GM23248 (cell line): ENCODE data around the gene GPR3. TPM values are rescaled to one million over a fixed set of nuclear protein-coding genes. Genes with fewer than 3 reads are reported as not detected.

Source experiments
- DNase-seq: peaks from one replicate; pipeline ENCODE4 v3.0.0-alpha.2; 2015
- H2AFZ ChIP-seq: fragments of 200-600 bp; sonication (generic); 2 replicates; pipeline ENCODE4 v1.6.1; 2016; ENCODE audit warnings: antibody characterized with exemption
- H3F3A ChIP-seq: fragments of 200-600 bp; sonication (generic); 2 replicates; pipeline ENCODE4 v1.6.1; 2016; ENCODE audit warnings: mild to moderate bottlenecking, antibody characterized with exemption, mixed run types; ENCODE audit not compliant: insufficient read depth
- H3K27ac ChIP-seq: fragments of 200-600 bp; sonication (generic); 2 replicates; pipeline ENCODE4 v1.5.1; 2016; ENCODE audit warnings: mild to moderate bottlenecking
- H3K27me3 ChIP-seq: fragments of 200-600 bp; sonication (generic); replicated peaks from 2 replicates; pipeline ENCODE4 v1.6.1; 2016; ENCODE audit warnings: mild to moderate bottlenecking; ENCODE audit not compliant: insufficient read depth
- H3K36me3 ChIP-seq: fragments of 200-600 bp; sonication (generic); 2 replicates; pipeline ENCODE4 v1.6.1; 2016; ENCODE audit warnings: low read depth, mild to moderate bottlenecking
- H3K4me1 ChIP-seq: fragments of 200-600 bp; sonication (generic); 2 replicates; pipeline ENCODE4 v1.6.1; 2016; ENCODE audit warnings: mild to moderate bottlenecking; ENCODE audit not compliant: insufficient read depth
- H3K4me2 ChIP-seq: fragments of 200-600 bp; sonication (generic); one replicate; pipeline ENCODE4 v1.6.1; 2016; ENCODE audit warnings: mild to moderate bottlenecking; ENCODE audit not compliant: unreplicated experiment
- H3K4me3 ChIP-seq: fragments of 200-600 bp; sonication (generic); 2 replicates; pipeline ENCODE4 v1.5.1; 2016; ENCODE audit warnings: mild to moderate bottlenecking
- H3K79me2 ChIP-seq: fragments of 200-600 bp; sonication (generic); 2 replicates; pipeline ENCODE4 v1.6.1; 2016; ENCODE audit warnings: mild to moderate bottlenecking; ENCODE audit not compliant: insufficient read depth
- H3K9ac ChIP-seq: fragments of 200-600 bp; sonication (generic); 2 replicates; pipeline ENCODE4 v1.6.1; 2016; ENCODE audit warnings: mild to moderate bottlenecking
- H3K9me2 ChIP-seq: fragments of 200-600 bp; sonication (generic); 2 replicates; pipeline ENCODE4 v1.6.1; 2016; ENCODE audit warnings: mixed run types, mild to moderate bottlenecking, moderate library complexity; ENCODE audit not compliant: insufficient read depth
- H3K9me3 ChIP-seq: fragments of 200-600 bp; sonication (generic); one replicate; pipeline ENCODE4 v1.6.1; 2017; ENCODE audit warnings: low read depth
- H4K20me1 ChIP-seq: fragments of 200-600 bp; sonication (generic); 2 replicates; pipeline ENCODE4 v1.6.0; 2016; ENCODE audit not compliant: insufficient read depth
- EZH2 ChIP-seq: fragments of 200-600 bp; sonication (generic); IDR thresholded peaks from 2 replicates; pipeline ENCODE4 v1.6.1; 2018; ENCODE audit warnings: antibody characterized with exemption, mild to moderate bottlenecking; ENCODE audit not compliant: insufficient read depth, poor library complexity, severe bottlenecking
- EZH2phosphoT487 ChIP-seq: fragments of 200-600 bp; sonication (generic); IDR thresholded peaks from 2 replicates; pipeline ENCODE4 v1.6.1; 2018; ENCODE audit warnings: antibody characterized with exemption, moderate library complexity, mild to moderate bottlenecking, low read depth; ENCODE audit not compliant: insufficient read depth
- WGBS, 2 experiments: methylation state at CpG; one replicate each; pipeline ENCODE4 v1.1.6; 2015 to 2017; ENCODE audit warnings: low lambda C conversion rate in 2 of 2, low coverage in 1 of 2; ENCODE audit errors: missing lambda C conversion rate in 2 of 2; 5-methylcytosine and 5-hydroxymethylcytosine counted together
- in situ Hi-C: fragments of 300-500 bp; cut with MboI; formaldehyde crosslinking; loops from 2 replicates; pipeline ENCODE4 v1.15.0; 2020
- polyA plus RNA-seq: library from polyadenylated mRNA; unstranded; fragments of >200 nt; fragmentation: Nextera tagmentation; extraction: Ambion mirVana; gene quantifications from 2 replicates; pipeline ENCODE4 v1.2.1, GENCODE V29; 2016
- total RNA-seq: library from RNA; depleted of rRNA; stranded (reverse); fragments of >200 nt; shearing (Covaris generic); gene quantifications from 2 replicates; pipeline ENCODE4 v1.2.3, GENCODE V29; 2014

GPR3 gene
- total and polyA plus RNA-seq, 2 experiments from 2014 or later = 0.32 to 1.8 TPM

GRCh38 chr1:27400963-27401341 is 8.5 kb downstream of the GPR3 start:
- no peak overlapping the region for H3K9ac ChIP-seq
- no peaks in the 10 kb centered on the region for H3K79me2 ChIP-seq
- 38 to 39% methylated on average over 5 of the region's 5 CpGs for WGBS, 2 experiments
- H3F3A ChIP-seq = peaks cover 38% of the 10 kb centered on the region
- H3K36me3 ChIP-seq = no peaks in the 10 kb centered on the region
- no peak overlapping the region for H2AFZ ChIP-seq
- no peak overlapping the region for H3K4me3 ChIP-seq
- in situ Hi-C loops = loop anchor here (25.0 kb wide), 1 partner anchor 211 kb away; the partner anchor contains the start of gene AHDC1
- H4K20me1 ChIP-seq = no peaks in the 10 kb centered on the region
- DNase-seq = no peak
- H3K4me1 ChIP-seq = peaks cover 40% of the 10 kb centered on the region
- no peak overlapping the region for H3K27ac ChIP-seq
- no peaks in the 10 kb centered on the region for H3K27me3 ChIP-seq
- no peaks in the 10 kb centered on the region for H3K9me2 ChIP-seq
- H3K9me3 ChIP-seq = no peaks in the 10 kb centered on the region
- TF ChIP-seq EZH2phosphoT487 (no peak), EZH2 (no peak)
- no peak overlapping the region for H3K4me2 ChIP-seq

GRCh38 chr1:27402349-27402754 is 9.9 kb downstream of the GPR3 start:
- Histone ChIP-seq H3F3A (peaks cover 38% of the 10 kb centered on the region), H3K36me3 (no peaks in the 10 kb centered on the region), H3K9ac (peak overlapping the region; percentile 69), H3K4me2 (no peak overlapping the region), H3K27me3 (no peaks in the 10 kb centered on the region), H3K9me3 (no peaks in the 10 kb centered on the region), H4K20me1 (no peaks in the 10 kb centered on the region), H3K27ac (peak overlapping the region; percentile 81), H3K9me2 (no peaks in the 10 kb centered on the region), H3K4me3 (no peak overlapping the region), H3K79me2 (no peaks in the 10 kb centered on the region), H2AFZ (no peak overlapping the region), H3K4me1 (peaks cover 42% of the 10 kb centered on the region)
- TF ChIP-seq EZH2 (no peak), EZH2phosphoT487 (no peak)
- peak; percentile 86 for DNase-seq
- in situ Hi-C loops = loop anchor here (25.0 kb wide), 1 partner anchor 210 kb away; the partner anchor contains the start of gene AHDC1
- WGBS, 2 experiments = 19 to 26% methylated on average over 8 of the region's 8 CpGs

DNA sequence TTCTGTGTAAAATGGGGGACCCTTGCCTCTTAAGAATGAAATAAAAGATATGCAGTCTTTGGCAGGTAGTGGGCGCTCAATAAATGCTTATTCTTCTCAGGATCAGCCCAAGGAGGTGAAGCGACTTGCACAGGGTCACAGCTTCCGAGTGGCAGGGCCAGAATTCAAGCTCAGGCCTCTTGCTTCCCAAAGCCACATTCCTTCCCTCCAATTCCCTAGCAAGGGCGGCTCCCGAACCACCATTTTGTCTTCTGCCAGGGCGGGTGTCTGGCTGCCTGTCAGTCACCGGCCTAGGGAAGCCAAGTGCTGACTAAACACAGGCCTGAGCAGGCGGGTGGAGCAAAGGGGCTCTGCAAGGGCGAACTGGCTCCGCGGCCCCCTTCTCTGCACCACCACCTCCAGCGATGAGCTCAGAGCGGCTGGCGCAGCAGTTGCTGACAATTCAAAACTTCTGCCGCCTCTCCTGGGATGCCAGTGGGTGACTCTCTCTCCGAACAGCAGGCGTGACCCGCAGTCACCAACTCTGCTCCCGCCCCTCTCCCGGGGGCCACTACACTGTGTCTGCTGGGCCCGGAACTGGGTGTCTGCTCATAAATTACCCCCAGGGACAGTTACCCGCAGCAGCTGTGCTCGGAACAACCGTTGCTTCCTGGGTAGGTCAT is 10.8 kb downstream of the GPR3 start:
- in situ Hi-C loops = loop anchor here (25.0 kb wide), 1 partner anchor 209 kb away; the partner anchor contains the start of gene AHDC1
- Histone ChIP-seq H3K9ac (peak overlapping the region; percentile 69), H3K4me2 (peak overlapping the region; percentile 19)

GRCh38 chr1:27403931-27404330 is 11.5 kb downstream of the GPR3 start:
- H3K9ac ChIP-seq = peak overlapping the region; percentile 69
- H3K4me3 ChIP-seq = 0 out of 2 replicates have a peak overlapping the region, but pooled peaks have one; percentile 16
- DNase-seq = no peak
- no peaks in the 10 kb centered on the region for H4K20me1 ChIP-seq
- H3K4me1 ChIP-seq = peaks cover 42% of the 10 kb centered on the region
- peak overlapping the region; percentile 19 for H3K4me2 ChIP-seq
- peak overlapping the region; percentile 81 for H3K27ac ChIP-seq
- H3F3A ChIP-seq = peaks cover 38% of the 10 kb centered on the region
- no peaks in the 10 kb centered on the region for H3K9me3 ChIP-seq
- no peaks in the 10 kb centered on the region for H3K27me3 ChIP-seq
- no peak for TF ChIP-seq EZH2
- no peak for TF ChIP-seq EZH2phosphoT487
- H2AFZ ChIP-seq = no peak overlapping the region
- H3K36me3 ChIP-seq = peaks cover 5% of the 10 kb centered on the region; the same call in 1 of the 2 replicates
- H3K79me2 ChIP-seq = no peaks in the 10 kb centered on the region
- no peaks in the 10 kb centered on the region for H3K9me2 ChIP-seq
- in situ Hi-C loops = loop anchor here (25.0 kb wide), 1 partner anchor 208 kb away; the partner anchor contains the start of gene AHDC1

More for the DNA sequence above, 10.8 kb downstream of the GPR3 start:
- H3K4me1 ChIP-seq = peaks cover 42% of the 10 kb centered on the region
- peak overlapping the region; percentile 81 for H3K27ac ChIP-seq
- no peaks in the 10 kb centered on the region for H3K9me3 ChIP-seq
- 5 to 6% methylated on average over 24 of the region's 24 CpGs for WGBS, 2 experiments
- TF ChIP-seq EZH2phosphoT487 (no peak), EZH2 (no peak)
- no peaks in the 10 kb centered on the region for H3K9me2 ChIP-seq
- H3K79me2 ChIP-seq = no peaks in the 10 kb centered on the region
- DNase-seq = peak; percentile 88
- no peaks in the 10 kb centered on the region for H4K20me1 ChIP-seq
- H3K27me3 ChIP-seq = no peaks in the 10 kb centered on the region
- no peak overlapping the region for H2AFZ ChIP-seq
- peak overlapping the region; percentile 16; the same call in 1 of the 2 replicates for H3K4me3 ChIP-seq
- H3F3A ChIP-seq = peaks cover 38% of the 10 kb centered on the region
- H3K36me3 ChIP-seq = peaks cover under 1% of the 10 kb centered on the region; the same call in 1 of the 2 replicates
